Chondrocyte (in vitro differentiated cells): Measurements from ENCODE around the gene TTYH3. TPM values are rescaled to one million over a fixed set of nuclear protein-coding genes. Genes with fewer than 3 reads are reported as not detected.

ENCODE experiments used
- DNase-seq: peaks from one replicate; pipeline ENCODE4 v3.0.0; 2021; ENCODE audit warnings: mixed read lengths, low spot score
- H3K27ac Mint-ChIP-seq: one replicate; pipeline ENCODE4 v1.8.0; 2021; ENCODE audit warnings: mild to moderate bottlenecking, moderate library complexity, mixed read lengths; ENCODE audit not compliant: unreplicated experiment
- H3K27me3 Mint-ChIP-seq: 2 replicates; pipeline ENCODE4 v1.8.0; 2021; ENCODE audit warnings: low read depth, mixed read lengths
- H3K36me3 Mint-ChIP-seq: 2 replicates; pipeline ENCODE4 v1.8.0; 2021; ENCODE audit warnings: low read depth, mixed read lengths
- H3K4me1 Mint-ChIP-seq: 2 replicates; pipeline ENCODE4 v1.8.0; 2021; ENCODE audit warnings: low read depth, mild to moderate bottlenecking, mixed read lengths
- H3K4me3 Mint-ChIP-seq: one replicate; pipeline ENCODE4 v1.8.0; 2021; ENCODE audit warnings: mild to moderate bottlenecking, moderate library complexity, mixed read lengths; ENCODE audit not compliant: unreplicated experiment
- H3K9me3 Mint-ChIP-seq: 2 replicates; pipeline ENCODE4 v1.8.0; 2021; ENCODE audit warnings: low read depth, mixed read lengths
- CTCF ChIP-seq: fragments of 200-600 bp; sonication (generic); IDR thresholded peaks from 2 replicates; pipeline ENCODE4 v1.5.0; 2021; ENCODE audit warnings: antibody characterized with exemption, mild to moderate bottlenecking, moderate library complexity
- total RNA-seq: library from RNA; stranded (reverse); gene quantifications from 3 replicates; pipeline ENCODE4 v1.2.1, GENCODE V29; 2021

TTYH3 gene
- total RNA-seq, 1 donor from 2014 or later = 196 TPM

GRCh38 chr7:2604608-2605174 lies 27.1 kb upstream of the TTYH3 start:
- Mint-ChIP-seq H3K27ac (no peak overlapping the region), H3K9me3 (no peaks in the 10 kb centered on the region), H3K36me3 (peaks cover 8% of the 10 kb centered on the region), H3K27me3 (no peaks in the 10 kb centered on the region), H3K4me3 (no peak overlapping the region), H3K4me1 (peaks cover 13% of the 10 kb centered on the region)
- DNase-seq = no peak
- no peak for TF ChIP-seq CTCF

GRCh38 chr7:2605608-2606538 lies 25.9 kb upstream of the TTYH3 start:
- Mint-ChIP-seq H3K27ac (no peak overlapping the region), H3K27me3 (no peaks in the 10 kb centered on the region), H3K36me3 (peaks cover 3% of the 10 kb centered on the region), H3K9me3 (no peaks in the 10 kb centered on the region), H3K4me3 (no peak overlapping the region), H3K4me1 (peaks cover 13% of the 10 kb centered on the region)
- TF ChIP-seq CTCF = peak; percentile 20
- no peak for DNase-seq

GRCh38 chr7:2606539-2606936 lies 25.2 kb upstream of the TTYH3 start:
- H3K4me3 Mint-ChIP-seq = no peak overlapping the region
- no peak for DNase-seq
- peaks cover 13% of the 10 kb centered on the region for H3K4me1 Mint-ChIP-seq
- H3K27ac Mint-ChIP-seq = no peak overlapping the region
- H3K27me3 Mint-ChIP-seq = no peaks in the 10 kb centered on the region
- no peaks in the 10 kb centered on the region for H3K9me3 Mint-ChIP-seq
- TF ChIP-seq CTCF = no peak
- peaks cover 3% of the 10 kb centered on the region for H3K36me3 Mint-ChIP-seq

GRCh38 chr7:2607122-2607922 lies 24.5 kb upstream of the TTYH3 start:
- TF ChIP-seq CTCF = no peak
- Mint-ChIP-seq H3K4me3 (no peak overlapping the region), H3K27me3 (no peaks in the 10 kb centered on the region), H3K36me3 (peaks cover 2% of the 10 kb centered on the region), H3K27ac (no peak overlapping the region), H3K9me3 (no peaks in the 10 kb centered on the region), H3K4me1 (peaks cover 11% of the 10 kb centered on the region)
- DNase-seq = no peak
